H1 (cell line): Measurements from ENCODE around the gene CTBP2. TPM values are rescaled to one million over a fixed set of nuclear protein-coding genes. Genes with fewer than 3 reads are reported as not detected.
A peak's percentile ranks its signal among the peaks of the same experiment; 100 is the strongest.

Source experiments
- CTCF ChIA-PET: fragments of 300-600 bp; sonication (Branson Sonifier 250); formaldehyde crosslinking; loops from one replicate; lab custom pipeline; 2021; ENCODE audit not compliant: partially characterized antibody; lab: Charles Lee
- POLR2A ChIA-PET: fragments of 300-600 bp; sonication (Branson Sonifier 250); formaldehyde crosslinking; loops from one replicate; lab custom pipeline; 2021; ENCODE audit warnings: inconsistent platforms; ENCODE audit not compliant: partially characterized antibody; lab: Charles Lee
- DNase-seq, 2 experiments: peaks; one replicate each; pipeline versions ENCODE4 v3.0.0 to v3.0.0-alpha.2; 2010 to 2022; ENCODE audit warnings: low spot score in 2 of 2, low read depth in 1 of 2, mixed read lengths in 1 of 2
- FAIRE-seq: peaks from 2 replicates; lab custom pipeline; 2011; peaks lifted over from hg19 to GRCh38; lab: Jason Lieb, UNC
- H2AFZ ChIP-seq: 2 replicates; pipeline ENCODE4 v1.8.1; 2012; ENCODE audit warnings: low read length, inconsistent platforms
- H2AK5ac ChIP-seq: 2 replicates; pipeline ENCODE4 v1.6.1; 2013; ENCODE audit warnings: low read depth, low read length
- H2BK120ac ChIP-seq: replicated peaks from 2 replicates; pipeline ENCODE3; 2013; ENCODE audit warnings: low read depth, low read length, inconsistent platforms
- H2BK12ac ChIP-seq: 2 replicates; pipeline ENCODE4 v1.6.1; 2013; ENCODE audit warnings: low read depth, low read length
- H2BK15ac ChIP-seq: 2 replicates; pipeline ENCODE4 v1.6.1; 2013; ENCODE audit warnings: low read length
- H2BK20ac ChIP-seq: 2 replicates; pipeline ENCODE4 v1.6.1; 2013; ENCODE audit warnings: low read length
- H2BK5ac ChIP-seq: 2 replicates; pipeline ENCODE4 v1.6.1; 2013; ENCODE audit warnings: low read depth, low read length
- H3K14ac ChIP-seq: 2 replicates; pipeline ENCODE4 v1.6.1; 2013; ENCODE audit warnings: inconsistent platforms; ENCODE audit not compliant: insufficient read length
- H3K18ac ChIP-seq: 2 replicates; pipeline ENCODE4 v1.6.1; 2013; ENCODE audit warnings: low read length; ENCODE audit errors: extremely low read depth
- H3K23ac ChIP-seq: 2 replicates; pipeline ENCODE4 v1.6.1; 2013; ENCODE audit warnings: inconsistent platforms; ENCODE audit not compliant: insufficient read length
- H3K23me2 ChIP-seq: 2 replicates; pipeline ENCODE4 v1.6.1; 2013; ENCODE audit warnings: low read depth, low read length
- H3K27ac ChIP-seq: 2 replicates; pipeline ENCODE4 v1.6.1; 2011; ENCODE audit warnings: low read depth, low read length, inconsistent platforms
- H3K27me3 ChIP-seq, 4 experiments: replicated peaks in 1 of 4; 1 replicate in 1 of 4; 2 replicates in 3 of 4; pipeline versions ENCODE4 v1.6.1 to v1.8.1; 2011 to 2013; ENCODE audit warnings: low read length in 3 of 4, mild to moderate bottlenecking in 3 of 4, inconsistent platforms in 2 of 4, mixed read lengths in 2 of 4, moderate library complexity in 1 of 4; ENCODE audit not compliant: control insufficient read depth in 3 of 4, insufficient read depth in 3 of 4; ENCODE audit errors: extremely low read depth in 1 of 4
- H3K36me3 ChIP-seq, 4 experiments: 2 replicates each; pipeline versions ENCODE4 v1.6.1 to v1.8.1; 2011 to 2013; ENCODE audit warnings: mild to moderate bottlenecking in 4 of 4, low read length in 3 of 4, moderate library complexity in 2 of 4, control low read depth in 1 of 4, inconsistent platforms in 1 of 4; ENCODE audit not compliant: insufficient read depth in 4 of 4, control insufficient read depth in 2 of 4
- H3K4ac ChIP-seq: replicated peaks from 2 replicates; pipeline ENCODE3; 2013; ENCODE audit warnings: low read length, low read depth, mixed read lengths, inconsistent platforms; ENCODE audit not compliant: insufficient read length
- H3K4me1 ChIP-seq, 4 experiments: replicated peaks in 1 of 4; 1 replicate in 1 of 4; 2 replicates in 3 of 4; pipeline versions ENCODE4 v1.6.1 to v1.8.1; 2011 to 2013; ENCODE audit warnings: low read length in 3 of 4, inconsistent platforms in 2 of 4, mixed read lengths in 1 of 4; ENCODE audit not compliant: insufficient read depth in 4 of 4, control insufficient read depth in 3 of 4
- H3K4me2 ChIP-seq, 2 experiments: 2 replicates each; pipeline versions ENCODE4 v1.6.1 to v1.8.1; 2011 to 2013; ENCODE audit warnings: low read depth in 2 of 2, low read length in 2 of 2, control low read depth in 1 of 2, inconsistent platforms in 1 of 2, mild to moderate bottlenecking in 1 of 2; ENCODE audit not compliant: insufficient read depth in 1 of 2
- H3K4me3 ChIP-seq, 4 experiments: fragments of 200-600, 300-600 bp in 1 of 4; sonication (generic), shearing (Covaris generic), sonication (Bioruptor Twin) in 1 of 4; 2 replicates each; pipeline versions ENCODE4 v1.5.1 to v1.8.1; 2011 to 2016; ENCODE audit warnings: low read length in 4 of 4, low read depth in 3 of 4, control low read depth in 2 of 4, inconsistent platforms in 2 of 4, mild to moderate bottlenecking in 2 of 4, mixed read lengths in 1 of 4, moderate library complexity in 1 of 4; ENCODE audit not compliant: insufficient read depth in 2 of 4; ENCODE audit errors: extremely low read depth in 1 of 4
- H3K56ac ChIP-seq: replicated peaks from 2 replicates; pipeline ENCODE3; 2013; ENCODE audit warnings: low read depth, mild to moderate bottlenecking, mixed read lengths, low read length, inconsistent platforms; ENCODE audit not compliant: insufficient read length
- H3K79me1 ChIP-seq: 2 replicates; pipeline ENCODE4 v1.6.1; 2013; ENCODE audit warnings: low read depth, low read length, control low read depth
- H3K79me2 ChIP-seq, 2 experiments: 2 replicates each; pipeline versions ENCODE4 v1.6.1 to v1.8.1; 2012 to 2013; ENCODE audit warnings: low read length in 2 of 2, mild to moderate bottlenecking in 2 of 2, inconsistent platforms in 1 of 2; ENCODE audit not compliant: insufficient read depth in 2 of 2, control insufficient read depth in 1 of 2
- H3K9ac ChIP-seq, 4 experiments: replicated peaks in 1 of 4; 1 replicate in 1 of 4; 2 replicates in 3 of 4; pipeline versions ENCODE4 v1.6.1 to v1.8.1; 2011 to 2013; ENCODE audit warnings: low read depth in 3 of 4, low read length in 3 of 4, control low read depth in 2 of 4, mild to moderate bottlenecking in 2 of 4, moderate library complexity in 2 of 4, inconsistent platforms in 1 of 4; ENCODE audit errors: extremely low read depth in 1 of 4
- H3K9me3 ChIP-seq, 2 experiments: 2 replicates each; pipeline versions ENCODE4 v1.6.1 to v1.8.1; 2012 to 2013; ENCODE audit warnings: mild to moderate bottlenecking in 2 of 2, moderate library complexity in 2 of 2, control low read depth in 1 of 2, inconsistent platforms in 1 of 2, low read depth in 1 of 2, low read length in 1 of 2, mixed read lengths in 1 of 2; ENCODE audit not compliant: insufficient read depth in 2 of 2
- H4K20me1 ChIP-seq, 2 experiments: replicated peaks in 1 of 2; 2 replicates each; pipeline versions ENCODE3 to v1.8.1; 2011 to 2013; ENCODE audit warnings: inconsistent platforms in 2 of 2, low read length in 2 of 2, mild to moderate bottlenecking in 1 of 2; ENCODE audit not compliant: insufficient read depth in 2 of 2, control insufficient read depth in 1 of 2
- H4K5ac ChIP-seq: 2 replicates; pipeline ENCODE4 v1.6.1; 2013; ENCODE audit warnings: low read length, low read depth, mixed read lengths, inconsistent platforms; ENCODE audit not compliant: insufficient read length
- H4K8ac ChIP-seq: 2 replicates; pipeline ENCODE4 v1.8.0; 2013; ENCODE audit warnings: mild to moderate bottlenecking, moderate library complexity, low read length, inconsistent platforms; ENCODE audit not compliant: insufficient read depth; ENCODE audit errors: extremely low read depth
- H4K91ac ChIP-seq: replicated peaks from 2 replicates; pipeline ENCODE3; 2013; ENCODE audit warnings: low read length, mixed read lengths, inconsistent platforms; ENCODE audit not compliant: insufficient read length
- ATF2 ChIP-seq: IDR thresholded peaks from 2 replicates; pipeline ENCODE4 v1.6.1; 2012; ENCODE audit warnings: low read length, inconsistent platforms
- CEBPB ChIP-seq: IDR thresholded peaks from 2 replicates; pipeline ENCODE4 v1.6.1; 2012; ENCODE audit warnings: low read depth, low read length
- GABPA ChIP-seq: IDR thresholded peaks from 2 replicates; pipeline ENCODE4 v1.6.1; 2011; ENCODE audit warnings: mild to moderate bottlenecking, low read length, moderate library complexity, borderline replicate concordance; ENCODE audit not compliant: insufficient read depth
- HDAC6 ChIP-seq: IDR thresholded peaks from one replicate; pipeline ENCODE4 v1.7.1; 2012; ENCODE audit warnings: low read depth, mild to moderate bottlenecking, inconsistent platforms, low read length, moderate library complexity
- MAX ChIP-seq: IDR thresholded peaks from 2 replicates; pipeline ENCODE4 v1.6.1; 2012; ENCODE audit warnings: inconsistent platforms
- PHF8 ChIP-seq: fragments of 200-600 bp; sonication (generic); conservative IDR thresholded peaks from 2 replicates; pipeline ENCODE4 v1.7.1; 2012; ENCODE audit warnings: low read depth, mild to moderate bottlenecking, inconsistent platforms, low read length, moderate library complexity
- SUZ12 ChIP-seq: fragments of 200-600 bp; sonication (generic); IDR thresholded peaks from 2 replicates; pipeline ENCODE4 v1.6.1; 2012; ENCODE audit warnings: mild to moderate bottlenecking, inconsistent platforms, low read length, moderate library complexity, mixed read lengths
- TBP ChIP-seq: IDR thresholded peaks from 2 replicates; pipeline ENCODE4 v1.6.1; 2011; ENCODE audit warnings: low read depth, low read length, improper control_type of control experiment
- TCF12 ChIP-seq: IDR thresholded peaks from 2 replicates; pipeline ENCODE4 v1.6.1; 2011; ENCODE audit warnings: low read depth, mild to moderate bottlenecking, low read length
- WGBS, 2 experiments: shearing (Covaris generic) in 1 of 2; methylation state at CpG; one replicate each; pipeline versions ENCODE4 v1.1.6 to v1.1.7; 2013 to 2015; ENCODE audit warnings: low lambda C conversion rate in 2 of 2, mixed read lengths in 2 of 2, inconsistent platforms in 1 of 2, low coverage in 1 of 2, missing lambda C conversion rate in 1 of 2; ENCODE audit not compliant: insufficient replicate concordance in 2 of 2, insufficient coverage in 1 of 2, insufficient read length in 1 of 2; ENCODE audit errors: extremely low coverage in 1 of 2, missing lambda C conversion rate in 1 of 2; 5-methylcytosine and 5-hydroxymethylcytosine counted together
- polyA plus RNA-seq, 7 experiments: library from polyadenylated mRNA; depleted of rRNA in 3 of 7; stranded (reverse) in 5 of 7; unstranded in 2 of 7; fragments of >200 nt in 5 of 7; fragments of 200-250 nt in 2 of 7; gene quantifications; 1 replicate in 5 of 7; 2 replicates in 1 of 7; 4 replicates in 1 of 7; pipeline versions ENCODE4 v1.2.1 to v1.2.3, GENCODE V29; 2011 to 2013; ENCODE audit warnings: missing spikeins in 2 of 7, mixed read lengths in 2 of 7
- total RNA-seq: library from RNA; stranded (reverse); fragmentation: NEBNext Ultra II Directional; extraction: Animal tissue kit (Norgen Biotek cat#: 25700); gene quantifications from 2 replicates; pipeline ENCODE4 v1.2.1, GENCODE V29; 2021

Gene CTBP2
- total and polyA plus RNA-seq, 2 of the 8 experiments (the other 6 are each of a cell fraction or from before 2014, with no cell fraction given): 208 to 221 TPM

- H3K4me3 ChIP-seq: no peak overlapping the region
- H3K36me3 ChIP-seq: peaks cover 3 to 27% (median 8%) of the 10 kb centered on the region in 4 experiments; a peak in 5 of 8 replicates
- CTCF ChIA-PET: interaction anchor here (0.6 to 3.0 kb wide), 9 partner anchors 10 to 203 kb away, joined by 3 to 14 read pairs (median 6); no protein-coding TSS in a partner anchor
- FAIRE-seq (no peak), DNase-seq (no peak)
- no peak overlapping the region for H3K18ac ChIP-seq
- H2AFZ ChIP-seq: no peak overlapping the region
- H2BK15ac ChIP-seq: no peak overlapping the region
- H3K56ac ChIP-seq: no peak overlapping the region
- no peak overlapping the region; the same call in 1 of the 2 replicates for H2BK12ac ChIP-seq
- no peaks in the 10 kb centered on the region for H3K27me3 ChIP-seq
- H3K79me1 ChIP-seq: peaks cover 44% of the 10 kb centered on the region
- no peak overlapping the region for H2AK5ac ChIP-seq
- H3K79me2 ChIP-seq: peaks cover 0 to 100% of the 10 kb centered on the region in 2 experiments; a peak in 2 of 4 replicates
- H4K20me1 ChIP-seq: peaks cover 39 to 50% of the 10 kb centered on the region in 2 experiments
- H3K4ac ChIP-seq: no peak overlapping the region
- 0 out of 2 replicates have a peak overlapping the region, but pooled peaks have one; percentile 13 for H3K27ac ChIP-seq
- no peaks in the 10 kb centered on the region for H3K9me3 ChIP-seq
- no peak overlapping the region for H2BK120ac ChIP-seq
- H3K14ac ChIP-seq: no peak overlapping the region
- POLR2A ChIA-PET: no interaction called here
- H3K23ac ChIP-seq: no peak overlapping the region
- H2BK20ac ChIP-seq: no peak overlapping the region
- no peak overlapping the region for H4K8ac ChIP-seq
- no peak overlapping the region for H4K5ac ChIP-seq
- H3K4me2 ChIP-seq: no peak overlapping the region
- no peaks in the 10 kb centered on the region for H3K23me2 ChIP-seq
- no peak overlapping the region; the same call in 1 of the 2 replicates for H2BK5ac ChIP-seq
- 0 out of 7 replicates have a peak overlapping the region, but pooled peaks of 1 of the 4 experiments have one; percentile 1 for H3K9ac ChIP-seq
- no peak overlapping the region for H4K91ac ChIP-seq
- H3K4me1 ChIP-seq: peaks cover 2 to 14% (median 8%) of the 10 kb centered on the region in 4 experiments; a peak in 6 of 7 replicates
- WGBS, 2 experiments: 92% methylated on average over 27 of the region's 27 CpGs; no CpG with 5 or more reads in 1 of the 2 experiments
- TF ChIP-seq MAX (no peak), CEBPB (no peak), SUZ12 (no peak), PHF8 (no peak), GABPA (no peak), TCF12 (no peak), HDAC6 (no peak), ATF2 (no peak), TBP (no peak)
Measured at GRCh38 chr10:125011926-125012705, 148.2 kb downstream of the CTBP2 start.
